Islet of Langerhans (tissue), 1 donor: ENCODE measurements around the gene KRTDAP.

Experiments used
- FAIRE-seq: peaks from one replicate; lab custom pipeline; 2011; peaks lifted over from hg19 to GRCh38; lab: Jason Lieb, UNC

The KRTDAP gene

GRCh38 chr19:35490364-35490763 is at the start of gene KRTDAP:
KRTDAP (minus strand) TSS chr19:35490464; CDS start chr19:35490442, 22 bp downstream.
- no peak for FAIRE-seq

- FAIRE-seq, result no peak
Measured at GRCh38 chr19:35539850-35540249, 49.6 kb upstream of the KRTDAP start.

GRCh38 chr19:35539314-35539713 is 49.0 kb upstream of the KRTDAP start:
- no peak for FAIRE-seq

- no peak for FAIRE-seq
Measured at GRCh38 chr19:35534803-35535480, 44.7 kb upstream of the KRTDAP start.

DNA sequence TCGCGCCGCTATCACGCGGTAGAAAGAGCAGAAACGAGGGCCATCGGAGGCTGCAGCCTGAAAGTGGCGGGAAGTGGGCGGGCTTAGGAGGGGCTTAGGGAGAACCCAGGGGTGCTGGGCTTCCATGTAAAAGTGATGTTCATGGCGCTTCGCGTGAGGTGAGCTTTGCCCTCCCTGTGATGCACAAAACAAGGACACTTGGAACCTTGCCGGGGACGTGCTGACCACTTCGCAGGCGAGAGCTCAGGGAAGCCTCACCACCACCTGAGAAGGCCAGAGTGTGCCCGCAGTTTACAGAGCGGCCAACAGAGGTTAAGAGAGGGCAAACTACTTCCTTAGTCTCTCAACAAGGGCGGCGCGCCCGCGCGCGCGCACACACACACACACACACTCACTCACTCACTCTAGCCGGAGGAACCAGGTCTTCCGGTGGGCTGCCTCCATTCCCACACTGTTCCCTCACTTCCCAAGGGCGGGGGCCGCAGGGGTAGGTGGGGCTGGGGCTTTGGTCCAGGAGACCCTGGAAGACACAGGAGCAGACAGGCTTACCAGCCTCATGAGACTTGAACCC is 43.6 kb upstream of the KRTDAP start:
- FAIRE-seq, result no peak

DNA sequence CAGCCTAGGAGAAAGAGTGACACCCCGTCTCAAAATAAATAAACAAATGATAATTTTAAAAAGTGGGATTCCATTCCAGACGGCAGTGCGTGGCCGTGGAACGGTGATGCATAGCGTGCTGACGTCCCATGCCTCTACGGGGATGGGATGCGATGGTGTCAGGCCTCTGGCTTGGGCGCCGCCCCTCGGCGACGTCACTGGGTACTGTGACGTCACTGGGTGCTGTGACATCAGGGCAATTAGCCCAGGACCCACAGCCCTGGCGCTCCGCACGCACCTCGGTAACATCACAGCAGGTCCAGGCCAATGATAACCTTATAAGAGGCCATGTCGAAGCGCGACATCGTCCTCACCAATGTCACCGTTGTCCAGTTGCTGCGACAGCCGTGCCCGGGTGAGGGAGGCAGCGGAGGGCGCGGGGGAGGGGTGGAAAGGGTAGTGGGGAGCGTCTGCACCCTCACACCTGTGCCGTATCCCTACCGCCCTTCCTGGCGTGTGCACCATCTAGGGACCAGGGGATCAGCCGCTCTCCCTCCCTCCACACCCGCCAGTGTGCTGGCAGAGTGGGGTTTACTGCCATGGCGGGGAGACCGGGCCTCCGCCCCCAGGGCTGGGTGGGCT is 43.0 kb upstream of the KRTDAP start, which contains the start of gene GAPDHS:
Gene GAPDHS, plus strand, starts transcription at position 256 of the 621 bp plus-strand sequence. Its CDS starts 72 bp downstream, at position 328.
- FAIRE-seq, result no peak

- no peak for FAIRE-seq
Measured at GRCh38 chr19:35531291-35531690, 41.0 kb upstream of the KRTDAP start.

DNA sequence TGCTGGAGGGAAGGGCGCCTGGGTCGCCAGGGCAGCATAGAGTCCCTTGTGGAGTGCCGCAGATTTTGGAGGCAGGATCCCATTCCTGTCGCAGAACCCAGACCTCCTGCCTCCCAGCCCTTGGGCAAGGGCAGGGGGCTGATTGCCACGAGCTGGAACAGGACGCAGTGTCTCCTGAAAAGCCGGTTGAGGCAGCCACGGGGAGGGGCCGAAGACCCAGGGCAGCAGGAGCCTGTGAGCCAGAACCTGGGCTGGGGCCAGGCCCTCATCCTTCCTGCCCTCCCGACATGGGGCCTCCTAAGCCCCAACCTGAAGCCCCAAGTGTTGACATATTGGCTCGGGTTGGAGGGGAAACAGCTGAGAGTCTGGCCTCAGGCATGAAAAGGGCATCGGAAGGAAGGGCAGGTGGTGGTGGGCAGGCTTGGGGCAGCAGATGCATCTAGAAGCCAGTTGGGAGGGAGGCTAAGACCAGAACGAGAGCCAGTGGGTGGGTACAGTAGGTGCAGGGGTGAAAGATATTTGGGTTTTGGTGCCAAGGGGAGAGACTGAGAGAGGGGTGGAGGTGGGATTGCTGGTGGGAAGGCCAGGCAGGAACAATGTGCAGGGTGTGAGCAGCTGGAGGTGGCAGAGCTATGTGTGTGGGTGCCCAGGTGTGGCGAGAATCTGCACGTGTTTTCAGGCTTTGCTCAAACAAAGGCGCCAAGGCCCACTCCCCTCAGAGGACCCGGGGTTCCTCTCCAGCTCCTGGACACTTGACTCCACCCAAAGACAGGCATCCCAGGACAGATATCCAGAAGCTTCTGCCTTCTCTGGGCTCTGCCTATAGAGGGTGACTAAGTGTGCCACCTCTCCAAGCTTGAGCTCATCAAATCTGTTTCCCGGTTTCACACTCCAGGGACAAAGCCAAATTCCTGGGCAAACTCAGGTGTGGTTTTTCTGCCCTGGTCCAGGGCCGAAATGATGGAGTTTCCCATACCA is 39.3 kb upstream of the KRTDAP start:
- no peak for FAIRE-seq

GRCh38 chr19:35528218-35529038 is 38.2 kb upstream of the KRTDAP start, which contains the start of gene SBSN:
SBSN (minus strand) TSS chr19:35528311; CDS start chr19:35528281, 30 bp downstream.
- FAIRE-seq, result no peak

GRCh38 chr19:35525873-35526272 is 35.6 kb upstream of the KRTDAP start:
- no peak for FAIRE-seq

DNA sequence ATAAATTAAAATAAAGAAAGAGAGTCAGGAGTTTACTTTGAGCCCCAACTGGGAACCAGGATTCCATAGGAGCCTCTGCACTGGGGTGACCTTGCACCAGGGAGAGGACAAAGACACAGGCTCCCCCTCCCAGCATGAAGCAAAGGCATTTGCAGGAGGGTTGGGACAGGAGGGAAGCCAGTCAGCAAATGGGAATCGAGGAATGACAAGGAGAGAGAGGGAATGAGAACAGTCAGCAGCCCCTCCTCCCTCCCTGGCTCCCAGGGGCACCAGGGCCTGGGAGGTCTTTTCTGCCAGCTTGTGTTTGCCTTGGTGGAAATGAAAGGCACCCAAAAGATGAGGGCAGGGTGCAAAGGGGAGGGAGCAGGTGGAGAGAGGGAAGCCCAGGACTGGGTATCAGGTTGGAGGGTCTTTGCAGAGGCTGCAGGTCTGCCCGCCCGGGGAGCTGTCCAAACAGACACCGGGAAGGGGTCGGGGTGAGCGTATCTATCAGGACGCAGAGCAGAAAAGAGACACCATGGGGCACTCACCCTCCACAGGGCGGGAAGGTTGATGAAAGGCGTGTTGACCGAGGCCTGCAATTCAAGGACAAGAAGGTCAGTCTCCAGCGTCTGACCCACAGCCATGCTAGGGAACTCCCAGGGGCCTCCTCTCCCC is 34.0 kb upstream of the KRTDAP start:
- no peak for FAIRE-seq

- FAIRE-seq, result no peak
Measured at GRCh38 chr19:35522745-35523327, 32.6 kb upstream of the KRTDAP start.

- FAIRE-seq, result no peak
Measured at GRCh38 chr19:35521124-35521743, 31.0 kb upstream of the KRTDAP start.

DNA sequence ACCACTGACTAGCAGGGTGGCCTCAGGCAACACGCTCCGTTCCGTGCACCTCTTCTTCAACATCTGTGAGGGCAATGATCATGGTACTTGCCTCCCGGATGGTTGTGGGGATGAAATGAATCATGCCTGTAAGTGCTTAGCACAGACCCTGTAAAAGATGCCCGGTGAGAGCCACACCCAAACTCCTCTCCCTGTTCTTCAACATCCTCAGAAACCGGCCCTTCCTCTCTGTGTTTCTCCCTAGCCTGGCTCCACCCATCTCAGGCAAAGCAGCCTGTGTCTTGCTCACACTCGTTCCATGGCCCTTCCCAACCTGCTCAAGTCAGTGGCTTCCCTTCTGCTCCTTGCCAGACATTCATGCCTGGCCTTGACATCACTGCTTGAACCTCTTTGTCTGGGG is 29.0 kb upstream of the KRTDAP start:
- FAIRE-seq, result no peak

- no peak for FAIRE-seq
Measured at GRCh38 chr19:35518313-35518712, 28.0 kb upstream of the KRTDAP start.

DNA sequence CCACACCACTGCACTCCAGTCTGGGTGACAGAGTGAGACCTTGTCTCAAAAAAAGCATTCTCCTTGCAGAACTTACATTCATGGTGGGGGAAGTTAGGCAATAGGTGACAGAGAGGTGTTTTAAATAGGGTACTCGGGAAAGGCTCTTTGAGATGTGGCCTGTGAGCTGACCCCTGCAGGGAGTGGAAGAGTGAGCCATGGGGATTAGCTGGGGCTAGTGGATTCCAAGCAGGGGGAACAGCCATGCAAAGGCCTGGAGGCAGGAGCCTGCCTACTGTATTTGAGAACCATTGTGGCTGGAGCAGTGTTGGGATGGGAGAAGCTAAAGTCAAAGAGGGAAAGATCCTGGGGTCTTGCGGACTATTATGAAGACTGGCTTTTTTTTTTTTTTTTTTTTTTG is 27.1 kb upstream of the KRTDAP start:
- no peak for FAIRE-seq

- FAIRE-seq, result no peak
Measured at GRCh38 chr19:35516310-35516709, 26.0 kb upstream of the KRTDAP start.

- no peak for FAIRE-seq
Measured at GRCh38 chr19:35514282-35514809, 24.1 kb upstream of the KRTDAP start.

DNA sequence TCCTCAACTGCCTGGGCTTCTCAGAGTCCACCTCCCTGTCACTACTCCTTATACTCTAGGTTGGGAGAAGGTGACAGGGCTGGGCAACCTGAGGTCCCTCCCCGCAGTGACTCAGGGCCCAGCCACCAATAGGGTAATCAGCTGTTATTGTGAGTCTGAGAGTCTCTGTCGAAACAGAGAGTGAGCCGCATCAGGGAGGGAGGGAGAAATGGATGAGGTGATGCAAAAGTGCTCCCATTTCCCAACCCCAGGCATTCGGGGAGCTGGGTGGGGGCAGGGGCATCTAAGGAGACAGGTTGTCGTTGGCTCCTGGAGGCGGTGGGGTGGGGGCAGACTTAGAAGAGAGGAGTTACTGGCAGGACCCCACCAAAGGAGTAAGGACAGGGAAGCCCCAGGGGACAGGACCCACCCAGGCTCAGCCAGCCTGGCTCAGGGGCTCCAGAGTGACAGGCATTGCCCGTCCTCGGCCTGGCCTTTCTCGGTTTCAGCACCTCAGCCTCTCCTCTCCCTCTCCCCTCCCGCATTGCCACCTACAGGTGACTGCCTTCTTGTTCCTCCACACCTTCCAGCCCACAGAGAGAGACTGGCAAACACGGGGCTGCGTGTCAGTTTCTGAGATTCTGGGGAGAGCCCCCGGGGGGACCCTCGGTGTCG is 23.5 kb upstream of the KRTDAP start, which contains the start of gene DMKN:
Gene DMKN, minus strand, starts transcription at position 22 of the 654 bp plus-strand sequence. CDS start 174 bp downstream, outside the sequence.
- no peak for FAIRE-seq
